GM12878 (cell line): ENCODE data around the gene TGFB1I1. TPM values are rescaled to one million over a fixed set of nuclear protein-coding genes. Genes with fewer than 3 reads are reported as not detected.

Source experiments
- ATF2 ChIP-seq: IDR thresholded peaks from 2 replicates; pipeline ENCODE4 v1.6.1; 2012; ENCODE audit warnings: low read length, inconsistent platforms
- CREB1 ChIP-seq: IDR thresholded peaks from 2 replicates; pipeline ENCODE4 v1.6.1; 2012; ENCODE audit warnings: low read depth, mild to moderate bottlenecking, inconsistent platforms
- CTCF ChIP-seq, 3 experiments: IDR thresholded peaks in 2 of 3; conservative IDR thresholded peaks in 1 of 3; 2 replicates each; pipeline ENCODE4 v1.5.1; 2011; ENCODE audit warnings: low read depth in 3 of 3, low read length in 3 of 3, mild to moderate bottlenecking in 3 of 3, control low read depth in 2 of 3, moderate library complexity in 2 of 3, inconsistent platforms in 1 of 3, mixed read lengths in 1 of 3; ENCODE audit not compliant: control insufficient read depth in 2 of 3, insufficient read depth in 1 of 3; ENCODE audit errors: extremely low read depth in 1 of 3
- EGR1 ChIP-seq, 2 experiments: IDR thresholded peaks; 1 replicate in 1 of 2; 2 replicates in 1 of 2; pipeline ENCODE4 v1.6.1; 2011 to 2012; ENCODE audit warnings: low read depth in 2 of 2, low read length in 2 of 2, borderline replicate concordance in 1 of 2, mild to moderate bottlenecking in 1 of 2, moderate library complexity in 1 of 2
- FOS ChIP-seq: IDR thresholded peaks from 3 replicates; pipeline ENCODE4 v1.6.1; 2011; ENCODE audit warnings: borderline replicate concordance; ENCODE audit not compliant: insufficient read length; ENCODE audit errors: extremely low read depth
- KDM1A ChIP-seq: fragments of 200-600 bp; sonication (generic); IDR thresholded peaks from 2 replicates; pipeline ENCODE4 v1.6.1; 2016; ENCODE audit warnings: borderline replicate concordance
- MEF2B ChIP-seq: fragments of 450-650 bp; IDR thresholded peaks from 2 replicates; pipeline ENCODE4 v1.6.1; 2018; ENCODE audit warnings: mild to moderate bottlenecking, moderate library complexity; ENCODE audit not compliant: partially characterized antibody, poor library complexity, severe bottlenecking
- PKNOX1 ChIP-seq: fragments of 450-650 bp; IDR thresholded peaks from 2 replicates; pipeline ENCODE4 v1.6.1; 2016; ENCODE audit warnings: mild to moderate bottlenecking
- RAD21 ChIP-seq: IDR thresholded peaks from 2 replicates; pipeline ENCODE4 v1.6.1; 2011; ENCODE audit warnings: mild to moderate bottlenecking, low read depth, low read length, moderate library complexity; ENCODE audit not compliant: insufficient read depth
- RAD51 ChIP-seq: fragments of 450-650 bp; IDR thresholded peaks from 2 replicates; pipeline ENCODE4 v1.6.1; 2016; ENCODE audit warnings: moderate library complexity, mild to moderate bottlenecking, inconsistent platforms
- STAT1 ChIP-seq: fragments of 450-650 bp; conservative IDR thresholded peaks from 2 replicates; pipeline ENCODE4 v1.6.1; 2014; ENCODE audit warnings: antibody characterized with exemption, mild to moderate bottlenecking
- SUPT20H ChIP-seq: IDR thresholded peaks from 2 replicates; pipeline ENCODE4 v1.6.1; 2011; ENCODE audit warnings: low read depth, mild to moderate bottlenecking, low read length, moderate library complexity, borderline replicate concordance; ENCODE audit not compliant: control insufficient read depth
- ZBED1 ChIP-seq: IDR thresholded peaks from 2 replicates; pipeline ENCODE4 v1.6.1; 2016; ENCODE audit warnings: borderline replicate concordance
- polyA plus RNA-seq, 11 experiments: library from polyadenylated mRNA; depleted of rRNA in 4 of 11; unstranded in 6 of 11; stranded (reverse) in 5 of 11; fragments of >200 nt; fragmentation: Nextera tagmentation in 4 of 11; fragmentation: Illumina TruSeq in 1 of 11; extraction: Ambion mirVana in 4 of 11; extraction: Trizol in 1 of 11; gene quantifications; 1 replicate in 1 of 11; 2 replicates in 10 of 11; pipeline versions ENCODE4 v1.2.1 to v1.2.3, GENCODE V29; 2011 to 2016; ENCODE audit warnings: inconsistent platforms in 2 of 11, missing spikeins in 2 of 11, low read depth in 1 of 11
- total RNA-seq, 4 experiments: library from RNA; depleted of rRNA in 3 of 4; stranded (reverse); fragments of >200 nt in 3 of 4; fragmentation: Illumina TruSeq in 1 of 4; extraction: Trizol in 1 of 4; gene quantifications; 2 replicates each; pipeline versions ENCODE4 v1.2.1 to v1.2.3, GENCODE V29; 2013 to 2021
- TF ChIP-seq, protein P1 (sequence below): fragments of 150-350 bp; IDR thresholded peaks from 2 replicates; pipeline ENCODE4 v1.6.1; 2016; ENCODE audit warnings: low read depth, low read length
- TF ChIP-seq, protein P2 (sequence below): IDR thresholded peaks from 2 replicates; pipeline ENCODE4 v1.6.1; 2011; ENCODE audit warnings: borderline replicate concordance, low read depth, mild to moderate bottlenecking, moderate library complexity, mixed read lengths, low read length; ENCODE audit not compliant: insufficient read depth; ENCODE audit errors: extremely low read length
- TF ChIP-seq, protein P3 (sequence below): IDR thresholded peaks from 2 replicates; pipeline ENCODE4 v1.6.1; 2012; ENCODE audit warnings: low read depth, low read length, improper control_type of control experiment

The TGFB1I1 gene
- total and polyA plus RNA-seq, 10 of the 15 experiments (the other 5 are each of a cell fraction or from before 2014, with no cell fraction given): 0.13 to 2.3 (median 0.41) TPM; not detected in 2

GRCh38 chr16:31460582-31461002, 11.4 kb upstream of the TGFB1I1 start (continued):
- TF ChIP-seq MEF2B (no peak), CTCF (IDR thresholded peaks at IDR 0.05 in 2 of 3, conservative IDR thresholded peaks at IDR 0.05 in 1 of 3; ENCODE audit: control insufficient read depth in 2 of 3, extremely low read depth in 1 of 3, insufficient read depth in 1 of 3, low read depth in 3 of 3, low read length in 3 of 3) (peak; percentile 63 to 72 (median 69)), SUPT20H (no peak), EGR1 (IDR thresholded peaks at IDR 0.05; ENCODE audit: borderline replicate concordance in 1 of 2, low read depth in 2 of 2, low read length in 2 of 2) (no peak), FOS (no peak), PKNOX1 (no peak), STAT1 (no peak), RAD21 (peak; percentile 35; the same call in 1 of the 2 replicates), ATF2 (no peak), RAD51 (no peak), ZBED1 (no peak), KDM1A (no peak), CREB1 (peak; percentile 37; the same call in 1 of the 2 replicates)
- TF ChIP-seq, protein P1, sequence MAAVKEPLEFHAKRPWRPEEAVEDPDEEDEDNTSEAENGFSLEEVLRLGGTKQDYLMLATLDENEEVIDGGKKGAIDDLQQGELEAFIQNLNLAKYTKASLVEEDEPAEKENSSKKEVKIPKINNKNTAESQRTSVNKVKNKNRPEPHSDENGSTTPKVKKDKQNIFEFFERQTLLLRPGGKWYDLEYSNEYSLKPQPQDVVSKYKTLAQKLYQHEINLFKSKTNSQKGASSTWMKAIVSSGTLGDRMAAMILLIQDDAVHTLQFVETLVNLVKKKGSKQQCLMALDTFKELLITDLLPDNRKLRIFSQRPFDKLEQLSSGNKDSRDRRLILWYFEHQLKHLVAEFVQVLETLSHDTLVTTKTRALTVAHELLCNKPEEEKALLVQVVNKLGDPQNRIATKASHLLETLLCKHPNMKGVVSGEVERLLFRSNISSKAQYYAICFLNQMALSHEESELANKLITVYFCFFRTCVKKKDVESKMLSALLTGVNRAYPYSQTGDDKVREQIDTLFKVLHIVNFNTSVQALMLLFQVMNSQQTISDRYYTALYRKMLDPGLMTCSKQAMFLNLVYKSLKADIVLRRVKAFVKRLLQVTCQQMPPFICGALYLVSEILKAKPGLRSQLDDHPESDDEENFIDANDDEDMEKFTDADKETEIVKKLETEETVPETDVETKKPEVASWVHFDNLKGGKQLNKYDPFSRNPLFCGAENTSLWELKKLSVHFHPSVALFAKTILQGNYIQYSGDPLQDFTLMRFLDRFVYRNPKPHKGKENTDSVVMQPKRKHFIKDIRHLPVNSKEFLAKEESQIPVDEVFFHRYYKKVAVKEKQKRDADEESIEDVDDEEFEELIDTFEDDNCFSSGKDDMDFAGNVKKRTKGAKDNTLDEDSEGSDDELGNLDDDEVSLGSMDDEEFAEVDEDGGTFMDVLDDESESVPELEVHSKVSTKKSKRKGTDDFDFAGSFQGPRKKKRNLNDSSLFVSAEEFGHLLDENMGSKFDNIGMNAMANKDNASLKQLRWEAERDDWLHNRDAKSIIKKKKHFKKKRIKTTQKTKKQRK: no peak
- TF ChIP-seq, protein P2, sequence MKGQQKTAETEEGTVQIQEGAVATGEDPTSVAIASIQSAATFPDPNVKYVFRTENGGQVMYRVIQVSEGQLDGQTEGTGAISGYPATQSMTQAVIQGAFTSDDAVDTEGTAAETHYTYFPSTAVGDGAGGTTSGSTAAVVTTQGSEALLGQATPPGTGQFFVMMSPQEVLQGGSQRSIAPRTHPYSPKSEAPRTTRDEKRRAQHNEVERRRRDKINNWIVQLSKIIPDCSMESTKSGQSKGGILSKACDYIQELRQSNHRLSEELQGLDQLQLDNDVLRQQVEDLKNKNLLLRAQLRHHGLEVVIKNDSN: no peak
- TF ChIP-seq, protein P3, sequence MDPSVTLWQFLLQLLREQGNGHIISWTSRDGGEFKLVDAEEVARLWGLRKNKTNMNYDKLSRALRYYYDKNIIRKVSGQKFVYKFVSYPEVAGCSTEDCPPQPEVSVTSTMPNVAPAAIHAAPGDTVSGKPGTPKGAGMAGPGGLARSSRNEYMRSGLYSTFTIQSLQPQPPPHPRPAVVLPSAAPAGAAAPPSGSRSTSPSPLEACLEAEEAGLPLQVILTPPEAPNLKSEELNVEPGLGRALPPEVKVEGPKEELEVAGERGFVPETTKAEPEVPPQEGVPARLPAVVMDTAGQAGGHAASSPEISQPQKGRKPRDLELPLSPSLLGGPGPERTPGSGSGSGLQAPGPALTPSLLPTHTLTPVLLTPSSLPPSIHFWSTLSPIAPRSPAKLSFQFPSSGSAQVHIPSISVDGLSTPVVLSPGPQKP: no peak
